Left cardiac atrium (tissue), 4 donors: ENCODE data around the gene CXCL9. TPM values are rescaled to one million over a fixed set of nuclear protein-coding genes. Genes with fewer than 3 reads are reported as not detected.
"Not testable (repeated sequence)": the region's sequence is repeated elsewhere in the genome, so short reads cannot be mapped to it uniquely, and the experiment has no call there.

ENCODE experiments used
- ATAC-seq, 2 donors: fragments of 200-7000 bp; cut with Tn5 transposase; one replicate each; pipeline ENCODE4 v1.9.1; 2020; ENCODE audit warnings: mild to moderate bottlenecking in 2 of 2, moderate library complexity in 2 of 2
- DNase-seq: peaks from one replicate; pipeline ENCODE4 v3.0.0-alpha.2; 2020
- intact Hi-C, 2 donors: fragments of 100-400 bp; cut with DNase I; formaldehyde crosslinking; loops; one replicate each; pipeline versions ENCODE4 v1.14.1 to v1.15.1; 2022 to 2023
- long read RNA-seq: library from polyadenylated mRNA; unstranded; transcript quantifications from one replicate; pipeline ENCODE4 v2.0.0, GENCODE V29; 2021
- total RNA-seq, 2 donors: library from RNA; stranded (reverse); fragmentation: NEBNext Ultra II Directional; extraction: Animal tissue kit (Norgen Biotek cat#: 25700); gene quantifications; one replicate each; pipeline ENCODE4 v1.2.1, GENCODE V29; 2021
- donor health status: DM: no; HTN: yes; CAD: no.
- donor health status: DM: no; HTN: yes; CAD: no; lungs with severe emphysema.
- donor health status: DM: yes; HTN: yes; CAD: no.
- donor health status: Dilated cardiomyopathy.

The CXCL9 gene
- total RNA-seq, result under 1 TPM; 0.38 to 0.50 TPM
- long read RNA-seq, result 0 reads

- no peak for DNase-seq
- no peak for ATAC-seq
- intact Hi-C loops, result no loop called here
These were observed at the start of gene CXCL9 for GRCh38 chr4:76007089-76007862. Gene CXCL9 (minus strand): TSS chr4:76007509. CDS start chr4:76007449, 60 bp downstream.

- intact Hi-C loops, result no loop called here
- DNase-seq (no peak), ATAC-seq (no peak)
These were observed 48.1 kb upstream of the CXCL9 start for GRCh38 chr4:76055421-76055820.

DNA sequence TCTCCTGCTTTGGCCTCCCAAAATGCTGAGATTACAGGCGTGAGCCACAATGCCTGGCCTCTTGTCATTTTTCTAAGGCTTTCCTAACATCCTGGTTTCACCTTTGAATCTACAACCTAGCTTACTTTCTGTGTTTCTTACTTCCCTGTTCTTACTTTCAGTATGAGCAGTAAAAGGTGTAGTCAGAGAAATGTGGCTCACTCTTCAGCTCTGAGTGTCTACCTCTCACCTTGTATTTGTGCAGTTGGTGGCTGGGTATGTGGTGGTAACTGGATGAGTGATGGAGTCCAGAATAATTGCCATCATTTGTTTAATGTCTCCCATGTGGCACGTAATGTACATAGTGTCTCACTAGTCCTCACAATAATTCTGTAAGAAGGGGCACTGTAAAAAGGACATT lies 47.7 kb upstream of the CXCL9 start:
- intact Hi-C loops, result no loop called here
- no peak for DNase-seq
- no peak for ATAC-seq

DNA sequence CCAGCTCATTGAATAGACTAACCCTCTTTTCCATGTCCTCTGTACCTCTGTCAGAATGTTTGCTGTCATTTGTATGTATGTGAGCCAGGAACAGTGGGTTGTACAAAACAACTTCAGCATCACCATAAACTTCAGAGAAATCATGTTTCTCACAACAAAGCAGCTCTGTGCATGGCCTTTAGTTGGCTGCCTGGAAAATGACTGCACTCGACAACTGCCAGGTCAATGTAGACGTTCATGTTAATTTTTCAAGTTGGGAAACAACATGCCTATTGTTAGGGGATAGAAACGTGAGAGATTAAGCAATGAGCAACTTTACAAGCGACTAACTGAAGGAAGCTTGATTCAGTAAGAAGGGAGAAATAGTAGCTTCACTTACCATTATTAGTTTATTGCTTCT lies 46.4 kb upstream of the CXCL9 start:
- DNase-seq, result no peak
- ATAC-seq, result no peak
- intact Hi-C loops, result no loop called here

DNA sequence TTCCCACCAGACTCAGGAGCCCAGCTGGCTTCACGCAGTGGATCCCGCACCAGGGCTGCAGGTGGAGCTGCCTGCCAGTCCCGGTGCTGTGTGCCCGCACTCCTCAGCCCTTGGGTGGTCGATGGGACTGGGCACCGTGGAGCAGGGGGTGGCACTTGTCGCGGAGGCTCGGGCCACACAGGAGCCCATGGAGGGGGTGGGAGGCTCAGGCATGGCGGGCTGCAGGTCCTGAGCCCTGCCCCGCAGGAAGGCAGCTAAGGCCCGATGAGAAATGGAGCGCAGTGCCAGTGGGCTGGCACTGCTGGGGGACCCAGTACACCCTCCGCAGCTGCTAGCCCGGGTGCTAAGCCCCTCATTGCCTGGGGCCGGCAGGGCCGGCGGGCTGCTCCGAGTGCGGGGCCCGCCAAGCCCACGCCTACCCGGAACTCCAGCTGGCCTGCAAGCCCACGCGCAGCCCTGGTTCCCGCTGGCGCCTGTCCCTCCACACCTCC lies 43.3 kb upstream of the CXCL9 start:
- ATAC-seq, intact Hi-C loops, DNase-seq: not testable (repeated sequence)

DNA sequence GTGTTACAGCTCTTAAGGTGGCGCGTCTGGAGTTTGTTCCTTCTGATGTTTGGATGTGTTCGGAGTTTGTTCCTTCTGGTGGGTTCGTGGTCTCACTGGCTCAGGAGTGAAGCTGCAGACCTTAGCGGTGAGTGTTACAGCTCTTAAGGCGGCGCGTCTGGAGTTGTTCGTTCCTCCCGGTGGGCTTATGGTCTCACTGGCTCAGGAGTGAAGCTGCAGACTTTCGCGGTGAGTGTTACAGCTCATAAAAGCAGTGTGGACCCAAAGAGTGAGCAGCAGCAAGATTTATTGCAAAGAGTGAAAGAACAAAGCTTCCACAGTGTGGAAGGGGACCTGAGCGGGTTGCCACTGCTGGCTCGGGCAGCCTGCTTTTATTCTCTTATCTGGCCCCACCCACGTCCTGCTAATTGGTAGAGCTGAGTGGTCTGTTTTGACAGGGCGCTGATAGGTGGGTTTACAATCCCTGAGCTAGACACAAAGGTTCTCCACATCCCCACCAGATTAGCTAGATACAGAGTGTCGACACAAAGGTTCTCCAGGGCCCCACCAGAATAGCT lies 42.6 kb upstream of the CXCL9 start:
- intact Hi-C loops, ATAC-seq, DNase-seq: not testable (repeated sequence)

GRCh38 chr4:76044686-76045085 lies 37.4 kb upstream of the CXCL9 start:
- DNase-seq, ATAC-seq: not testable (repeated sequence)

DNA sequence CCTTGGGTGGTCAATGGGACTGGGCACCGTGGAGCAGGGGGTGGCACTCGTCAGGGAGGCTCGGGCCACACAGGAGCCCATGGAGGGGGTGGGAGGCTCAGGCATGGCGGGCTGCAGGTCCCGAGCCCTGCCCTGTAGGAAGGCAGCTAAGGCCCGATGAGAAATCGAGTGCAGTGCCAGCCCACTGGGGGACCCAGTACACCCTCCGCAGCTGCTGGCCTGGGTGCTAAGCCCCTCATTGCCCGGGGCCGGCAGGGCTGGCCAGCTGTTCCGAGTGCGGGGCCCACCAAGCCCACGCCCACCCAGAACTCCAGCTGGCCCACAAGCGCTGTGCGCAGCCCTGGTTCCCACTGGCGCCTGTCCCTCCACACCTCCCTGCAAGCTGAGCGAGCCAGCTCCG lies 36.0 kb upstream of the CXCL9 start:
- ATAC-seq, DNase-seq, intact Hi-C loops: not testable (repeated sequence)

More at GRCh38 chr4:76044686-76045085, 37.4 kb upstream of the CXCL9 start:
- intact Hi-C loops, result not testable (repeated sequence)

GRCh38 chr4:76042241-76042998 lies 35.1 kb upstream of the CXCL9 start:
- ATAC-seq, DNase-seq, intact Hi-C loops: not testable (repeated sequence)

DNA sequence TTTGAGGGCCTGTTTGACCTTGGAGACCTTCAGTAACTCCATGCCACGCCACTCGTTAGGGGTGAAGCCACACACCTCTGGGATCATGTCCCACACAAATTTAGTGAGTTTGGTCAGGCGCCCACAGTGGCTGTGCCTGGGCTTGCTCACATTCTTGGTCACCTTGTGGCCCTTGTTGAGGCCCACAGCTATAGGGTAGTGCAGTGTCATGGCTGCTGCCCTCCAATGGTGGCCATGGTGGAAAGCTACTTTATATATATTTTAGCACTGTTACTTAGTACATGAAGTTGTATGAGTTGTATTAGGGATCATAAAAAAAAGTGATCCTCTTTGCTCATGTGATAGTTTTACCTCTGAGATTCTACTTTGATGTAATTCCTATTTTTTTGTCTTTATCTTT lies 29.5 kb upstream of the CXCL9 start:
- ATAC-seq, result no peak
- no peak for DNase-seq
- intact Hi-C loops, result no loop called here

- intact Hi-C loops, result no loop called here
- DNase-seq, result no peak
These were observed 28.6 kb upstream of the CXCL9 start, which contains the start of gene CXCL11 for GRCh38 chr4:76035799-76036380. Gene CXCL11 (minus strand): TSS chr4:76036070. CDS start chr4:76035987, 83 bp downstream.

GRCh38 chr4:76035141-76035540 lies 27.8 kb upstream of the CXCL9 start:
- intact Hi-C loops, result no loop called here
- DNase-seq (no peak), ATAC-seq (no peak)

More at GRCh38 chr4:76035799-76036380, 28.6 kb upstream of the CXCL9 start, which contains the start of gene CXCL11:
- no peak for ATAC-seq

DNA sequence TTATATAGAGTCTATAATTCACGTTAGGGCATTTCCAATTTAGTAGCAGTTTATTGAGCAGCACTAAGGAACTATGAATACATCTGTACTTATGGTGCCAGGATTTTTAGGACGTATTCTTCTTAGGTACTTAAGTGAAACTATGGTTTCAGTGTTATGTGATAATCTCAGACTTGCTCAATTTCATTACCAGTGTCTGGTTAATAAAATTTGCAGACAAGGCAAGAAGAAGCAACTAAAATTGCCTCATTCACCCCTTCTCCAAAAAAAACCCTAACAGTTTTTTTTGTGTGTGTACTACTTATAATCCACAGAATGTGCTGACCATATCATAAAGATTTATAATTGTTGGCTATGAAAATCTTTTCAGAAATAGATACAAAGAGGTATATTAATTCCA lies 22.0 kb upstream of the CXCL9 start:
- intact Hi-C loops, result no loop called here
- DNase-seq (no peak), ATAC-seq (no peak)

DNA sequence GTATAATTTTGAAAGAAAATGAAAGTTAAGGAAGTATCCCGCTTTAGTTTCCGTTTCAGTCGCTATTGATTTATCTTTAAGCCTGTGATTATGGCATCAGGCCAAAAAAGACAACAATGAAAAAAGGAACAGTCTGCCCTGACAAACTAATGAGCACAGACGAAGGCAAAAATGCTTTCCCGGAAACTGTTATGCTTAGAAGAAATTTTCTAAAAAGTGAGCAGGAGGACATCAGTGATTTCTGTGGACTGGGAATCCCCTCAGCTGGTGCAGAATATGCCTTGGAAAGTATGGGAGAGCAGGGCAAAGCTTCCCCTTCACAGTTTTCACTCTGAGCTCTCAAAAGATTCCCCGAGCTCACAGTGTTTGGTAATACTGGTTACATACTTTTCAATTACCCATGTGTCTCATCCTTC lies 21.0 kb upstream of the CXCL9 start:
- intact Hi-C loops, result no loop called here
- no peak for DNase-seq
- ATAC-seq, result no peak

- no peak for ATAC-seq
These were observed 16.8 kb upstream of the CXCL9 start for GRCh38 chr4:76024065-76024464.

GRCh38 chr4:76023389-76023788 lies 16.1 kb upstream of the CXCL9 start, which contains the start of gene CXCL10:
Gene CXCL10 (minus strand): TSS chr4:76023497. CDS start chr4:76023431, 66 bp downstream.
- intact Hi-C loops, result no loop called here
- DNase-seq, result no peak
- ATAC-seq, result no peak

More at GRCh38 chr4:76024065-76024464, 16.8 kb upstream of the CXCL9 start:
- intact Hi-C loops, result no loop called here
- no peak for DNase-seq

GRCh38 chr4:76022677-76023076 lies 15.4 kb upstream of the CXCL9 start:
- ATAC-seq, result no peak
- intact Hi-C loops, result no loop called here
- no peak for DNase-seq

DNA sequence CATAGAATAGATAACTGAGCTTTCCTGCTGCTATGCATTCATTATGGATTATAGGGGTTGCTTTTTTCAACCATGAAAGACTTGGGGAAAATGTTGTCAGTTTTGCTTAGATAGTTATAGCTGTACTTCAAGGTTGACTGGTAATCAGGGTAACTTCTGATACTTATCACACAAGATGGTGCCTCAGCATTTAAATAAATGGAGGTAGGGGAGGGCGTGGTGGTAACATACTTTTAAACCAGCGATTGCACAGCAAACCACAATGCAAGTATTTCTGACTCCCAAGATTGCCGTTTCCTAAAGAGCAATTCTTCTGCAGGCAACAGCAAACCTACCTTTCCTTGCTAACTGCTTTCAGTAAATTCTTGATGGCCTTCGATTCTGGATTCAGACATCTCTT lies 14.7 kb upstream of the CXCL9 start:
- ATAC-seq (no peak), DNase-seq (no peak)
- intact Hi-C loops, result no loop called here

DNA sequence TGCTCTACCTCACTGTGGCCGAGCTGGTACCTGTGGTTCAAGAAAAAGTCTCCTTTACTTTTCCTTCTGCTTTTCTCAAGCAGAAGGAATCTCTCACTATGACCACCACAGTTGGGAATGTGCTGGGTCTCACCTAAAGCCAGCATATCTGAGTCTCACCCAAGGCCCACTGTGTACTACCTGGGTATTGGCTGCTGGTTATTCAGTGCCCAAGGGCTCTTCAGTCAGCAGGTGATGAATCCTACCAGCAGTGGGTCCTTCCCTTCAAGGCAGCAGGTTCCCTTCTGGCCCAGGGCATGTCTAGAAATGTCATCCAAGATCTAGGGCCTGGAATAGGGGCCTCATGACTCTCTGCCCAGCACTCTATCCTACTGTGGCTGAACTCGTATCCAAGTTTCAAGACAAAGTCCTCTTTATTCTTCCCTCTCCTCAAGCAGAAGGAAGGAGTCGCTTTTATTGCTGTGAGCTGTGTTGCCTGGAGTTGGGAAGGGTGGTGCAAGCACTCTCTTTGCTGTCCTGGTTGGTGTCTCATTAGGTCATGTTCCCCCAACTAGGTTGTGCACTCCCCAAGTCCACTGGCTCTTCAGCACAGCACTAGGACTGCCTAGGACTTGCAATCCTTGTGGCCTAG lies 9.9 kb upstream of the CXCL9 start:
- ATAC-seq, result no peak
- DNase-seq, result no peak
- intact Hi-C loops, result no loop called here
